VCaP (cell line): ENCODE data around the gene RNF128.
"Not testable (repeated sequence)": the region's sequence is repeated elsewhere in the genome, so short reads cannot be mapped to it uniquely, and the experiment has no call there.

Experiments
- H3K27ac ChIP-seq: fragments of 450-650 bp; 2 replicates; pipeline ENCODE4 v1.5.1; 2017
- TF ChIP-seq, protein P1 (sequence below): fragments of 450-650 bp; conservative IDR thresholded peaks from 2 replicates; pipeline ENCODE4 v1.5.1; 2017; ENCODE audit warnings: mild to moderate bottlenecking, moderate library complexity

The RNF128 gene

DNA sequence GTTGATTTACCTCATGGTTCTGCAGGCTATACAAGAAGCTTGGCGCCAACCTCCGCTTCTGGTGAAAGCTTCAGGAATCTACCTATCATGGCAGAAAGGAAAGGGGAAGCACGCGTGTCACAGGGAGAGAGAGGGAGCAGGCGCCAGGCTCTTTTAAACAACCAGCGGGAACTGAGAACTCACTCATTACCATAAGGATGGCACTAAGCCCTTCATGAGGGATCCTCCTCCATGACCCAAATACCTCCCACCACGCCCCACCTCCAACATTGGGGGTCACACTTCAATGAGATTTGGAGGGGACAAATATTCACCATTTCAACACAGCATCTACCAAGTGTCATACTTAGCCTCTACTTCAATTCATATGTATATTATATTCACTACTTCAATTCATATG lies 57.2 kb downstream of the RNF128 start:
- no peak overlapping the region for H3K27ac ChIP-seq
- TF ChIP-seq, protein P1, sequence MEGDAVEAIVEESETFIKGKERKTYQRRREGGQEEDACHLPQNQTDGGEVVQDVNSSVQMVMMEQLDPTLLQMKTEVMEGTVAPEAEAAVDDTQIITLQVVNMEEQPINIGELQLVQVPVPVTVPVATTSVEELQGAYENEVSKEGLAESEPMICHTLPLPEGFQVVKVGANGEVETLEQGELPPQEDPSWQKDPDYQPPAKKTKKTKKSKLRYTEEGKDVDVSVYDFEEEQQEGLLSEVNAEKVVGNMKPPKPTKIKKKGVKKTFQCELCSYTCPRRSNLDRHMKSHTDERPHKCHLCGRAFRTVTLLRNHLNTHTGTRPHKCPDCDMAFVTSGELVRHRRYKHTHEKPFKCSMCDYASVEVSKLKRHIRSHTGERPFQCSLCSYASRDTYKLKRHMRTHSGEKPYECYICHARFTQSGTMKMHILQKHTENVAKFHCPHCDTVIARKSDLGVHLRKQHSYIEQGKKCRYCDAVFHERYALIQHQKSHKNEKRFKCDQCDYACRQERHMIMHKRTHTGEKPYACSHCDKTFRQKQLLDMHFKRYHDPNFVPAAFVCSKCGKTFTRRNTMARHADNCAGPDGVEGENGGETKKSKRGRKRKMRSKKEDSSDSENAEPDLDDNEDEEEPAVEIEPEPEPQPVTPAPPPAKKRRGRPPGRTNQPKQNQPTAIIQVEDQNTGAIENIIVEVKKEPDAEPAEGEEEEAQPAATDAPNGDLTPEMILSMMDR, result no peak

DNA sequence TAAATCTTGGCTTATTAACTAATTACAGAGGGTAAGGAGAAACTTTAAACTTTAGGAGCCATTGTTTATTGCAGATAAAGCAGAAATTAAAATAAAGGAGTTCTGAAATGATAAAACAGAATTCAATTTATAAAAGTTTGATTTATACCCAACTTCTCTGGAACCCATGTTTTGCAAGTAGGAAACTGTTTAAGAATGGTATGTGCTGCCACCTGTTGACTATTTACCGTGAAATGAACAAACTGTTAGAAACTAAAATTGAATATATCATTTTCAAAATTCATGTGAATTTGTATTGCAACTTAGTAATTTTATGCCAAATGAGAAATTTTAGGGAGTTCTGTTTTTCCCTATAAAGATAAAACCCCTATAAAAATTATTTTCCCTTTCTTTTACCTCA lies 65.0 kb downstream of the RNF128 start:
- H3K27ac ChIP-seq, result no peak overlapping the region
- TF ChIP-seq, protein P1, result peak; percentile 36; the same call in 1 of the 2 replicates

DNA sequence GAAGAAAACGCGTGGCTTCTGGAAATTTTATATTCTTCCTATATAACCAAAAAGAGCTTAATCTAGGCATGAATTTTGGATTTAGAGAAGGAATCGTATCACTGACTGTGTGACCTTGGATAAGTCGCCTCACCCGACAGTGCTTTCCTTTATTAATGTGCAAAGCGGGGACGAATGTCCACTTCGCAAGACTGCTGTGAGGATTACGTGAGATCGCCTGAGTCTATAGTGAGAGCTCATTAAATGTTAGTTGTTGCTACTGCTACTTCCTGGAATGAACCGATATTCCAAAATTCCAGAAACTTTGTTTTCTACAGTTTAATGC lies 75.5 kb downstream of the RNF128 start:
- TF ChIP-seq, protein P1, result no peak
- H3K27ac ChIP-seq, result no peak overlapping the region

DNA sequence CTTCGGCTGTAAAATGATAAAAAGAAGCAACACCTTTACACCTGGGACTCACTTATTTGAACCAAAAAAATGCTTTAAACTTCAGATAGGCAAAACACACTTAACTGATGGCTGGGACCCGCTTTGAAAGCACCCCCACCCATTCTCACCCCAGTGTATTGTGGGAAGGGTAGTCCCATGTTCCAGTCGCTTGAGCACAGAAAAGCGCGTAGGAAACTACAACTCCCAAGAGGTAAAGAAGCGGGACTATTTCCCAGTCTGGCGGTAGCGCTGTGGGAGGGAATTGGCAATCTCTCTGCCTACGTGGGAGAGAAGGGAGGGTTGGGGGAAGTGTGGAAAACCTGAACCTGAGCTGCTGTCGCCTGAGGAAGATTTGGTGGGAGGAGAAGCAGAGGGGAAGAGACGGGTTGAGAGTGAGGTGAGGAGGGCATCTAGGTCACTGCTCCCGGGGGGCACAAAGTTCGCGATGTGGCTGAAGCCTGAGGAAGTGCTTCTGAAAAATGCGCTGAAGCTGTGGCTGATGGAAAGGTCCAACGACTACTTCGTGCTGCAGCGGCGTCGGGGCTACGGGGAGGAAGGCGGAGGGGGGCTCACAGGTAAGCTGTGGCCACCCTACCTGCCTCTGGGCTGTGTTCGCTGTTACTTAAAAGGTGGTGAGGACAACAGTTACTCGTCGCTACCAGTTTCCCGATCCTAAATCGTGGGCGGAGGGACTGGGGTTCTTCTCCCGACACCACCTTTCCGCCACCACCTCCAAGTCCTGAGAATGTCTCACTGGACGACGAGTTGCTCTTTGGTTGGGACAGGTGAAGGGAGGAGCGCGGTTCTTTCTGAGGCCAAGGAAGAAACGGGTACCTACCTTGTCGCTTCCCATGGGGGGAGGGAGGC lies 76.1 kb downstream of the RNF128 start, which contains the start of gene TBC1D8B:
Gene TBC1D8B, plus strand, starts transcription at position 286 of the 888 bp plus-strand sequence. Its CDS starts 181 bp downstream, at position 467.
- TF ChIP-seq, protein P1, result no peak
- no peak within 1 kb of the TSS for H3K27ac ChIP-seq

DNA sequence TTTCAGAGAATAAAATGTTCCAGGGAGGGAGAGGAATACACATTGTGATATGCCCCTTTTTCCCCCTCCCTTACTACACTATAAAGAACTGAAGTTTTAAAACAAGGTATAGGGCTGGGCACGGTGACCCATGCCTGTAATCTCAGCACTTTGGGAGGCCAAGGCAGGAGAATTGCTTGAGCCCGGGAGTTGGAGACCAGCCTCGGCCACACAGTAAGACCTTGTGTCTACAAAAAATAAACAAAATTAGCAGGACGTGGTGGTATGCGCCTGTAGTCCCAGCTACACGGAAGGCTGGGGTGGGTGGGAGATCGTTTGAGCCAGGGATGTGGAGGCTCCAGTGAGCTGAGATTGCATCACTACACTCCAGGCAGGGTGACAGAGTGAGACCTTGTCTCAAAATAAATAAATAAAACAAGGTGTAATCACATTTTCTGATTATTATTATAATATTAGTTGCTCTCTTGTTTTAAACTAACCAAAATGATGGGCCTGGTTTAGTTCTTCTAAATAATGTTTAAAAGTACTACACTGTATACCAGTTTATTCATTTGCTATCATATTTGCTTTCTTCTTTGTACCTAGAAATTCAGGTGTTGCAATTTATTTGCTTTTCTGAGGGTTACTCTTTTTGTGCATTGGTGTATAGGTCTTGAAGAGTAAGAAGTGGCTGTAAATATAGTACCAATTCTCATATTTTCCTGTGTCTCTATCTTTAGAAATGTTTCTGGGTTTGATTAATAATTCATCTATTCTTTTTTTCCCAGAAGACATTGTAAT lies 84.8 kb downstream of the RNF128 start:
- TF ChIP-seq, protein P1, result no peak
- no peak overlapping the region for H3K27ac ChIP-seq

DNA sequence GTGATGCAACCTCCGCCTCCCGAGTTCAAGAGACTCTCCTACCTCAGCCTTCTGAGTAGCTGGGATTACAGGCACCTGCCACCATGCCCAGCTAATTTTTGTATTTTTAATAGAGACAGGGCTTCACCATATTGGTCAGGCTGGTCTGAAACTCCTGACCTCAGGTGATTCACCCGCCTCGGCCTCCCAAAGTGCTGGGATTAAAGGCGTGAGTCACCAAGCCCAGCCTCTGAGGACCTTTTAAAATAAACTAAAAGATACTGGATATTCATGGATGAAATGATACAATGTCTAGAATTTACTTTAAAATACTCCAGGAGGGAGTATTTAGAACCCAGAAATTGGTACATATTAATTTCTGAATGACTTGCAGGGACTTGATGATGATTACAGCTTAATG lies 86.4 kb downstream of the RNF128 start:
- not testable (repeated sequence) for H3K27ac ChIP-seq

DNA sequence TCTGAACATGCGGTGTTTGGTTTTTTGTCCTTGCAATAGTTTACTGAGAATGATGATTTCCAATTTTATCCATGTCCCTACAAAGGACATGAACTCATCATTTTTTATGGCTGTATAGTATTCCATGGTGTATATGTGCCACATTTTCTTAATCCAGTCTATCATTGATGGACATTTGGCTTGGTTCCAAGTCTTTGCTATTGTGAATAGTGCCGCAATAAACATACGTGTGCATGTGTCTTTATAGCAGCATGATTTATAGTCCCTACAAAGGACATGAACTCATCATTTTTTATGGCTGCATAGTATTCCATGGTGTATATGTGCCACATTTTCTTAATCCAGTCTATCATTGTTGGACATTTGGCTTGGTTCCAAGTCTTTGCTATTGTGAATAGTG lies 87.6 kb downstream of the RNF128 start:
- H3K27ac ChIP-seq, result not testable (repeated sequence)
